K562 (cell line): ENCODE data around the gene CLIP1.
"Not testable (repeated sequence)": the region's sequence is repeated elsewhere in the genome, so short reads cannot be mapped to it uniquely, and the experiment has no call there.

Experiments
- BCOR ChIP-seq: fragments of 450-650 bp; IDR thresholded peaks from 2 replicates; pipeline ENCODE4 v1.6.1; 2016
- TOE1 ChIP-seq, 2 experiments: fragments of 450-650 bp in 1 of 2; sonication (generic) in 1 of 2; formaldehyde crosslinking in 1 of 2; IDR thresholded peaks; 2 replicates each; pipeline versions ENCODE4 v1.7.1 to v1.8.0; 2016 to 2022; ENCODE audit warnings: borderline replicate concordance in 2 of 2, mild to moderate bottlenecking in 2 of 2, antibody characterized with exemption in 1 of 2, inconsistent platforms in 1 of 2, low read depth in 1 of 2, missing genetic modification reagents in 1 of 2, moderate library complexity in 1 of 2

DNA sequence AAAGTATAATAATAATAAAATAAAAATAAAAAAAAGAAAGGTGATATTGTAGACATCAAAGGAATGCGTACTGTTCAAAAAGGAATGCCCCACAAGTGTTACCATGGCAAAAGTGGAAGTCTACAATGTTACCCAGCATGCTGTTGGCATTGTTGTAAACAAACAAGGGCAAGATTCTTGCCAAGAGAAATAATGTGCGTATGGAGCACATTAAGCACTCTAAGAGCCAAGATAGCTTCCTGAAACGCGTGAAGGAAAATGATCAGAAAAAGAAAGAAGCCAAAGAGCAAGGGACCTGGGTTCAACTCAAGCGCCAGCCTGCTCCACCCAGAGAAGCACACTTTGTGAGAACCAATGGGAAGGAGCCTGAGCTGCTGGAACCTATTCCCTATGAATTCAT, 57.2 kb downstream of the CLIP1 start:
- not testable (repeated sequence) for TF ChIP-seq BCOR; TOE1 (IDR thresholded peaks at IDR 0.05; ENCODE audit: borderline replicate concordance); TOE1 (CRISPR knock-in tag; IDR thresholded peaks at IDR 0.05; ENCODE audit: borderline replicate concordance, low read depth)
